Myometrial cell (primary cell): ENCODE measurements around the gene AMELY. TPM values are rescaled to one million over a fixed set of nuclear protein-coding genes. Genes with fewer than 3 reads are reported as not detected.

ENCODE experiments used
- total RNA-seq: library from RNA; depleted of rRNA; stranded (reverse); fragments of >200 nt; gene quantifications from 2 replicates; pipeline ENCODE4 v1.2.3, GENCODE V29; 2015

The AMELY gene
- not detected in 2 replicates for total RNA-seq

GRCh38 chrY:6911253-6911881 is at the start of gene AMELY:
TSS of gene AMELY (minus strand) at chrY:6911752. CDS start at chrY:6872608, 39,144 bp downstream.

GRCh38 chrY:6910372-6911252 is 940 bp downstream of the AMELY start, which contains the start of gene TBL1Y:
TSS of gene TBL1Y (plus strand) at chrY:6910697. CDS start at chrY:7025085, 114,388 bp downstream.

Other genes with a start within 250 kb of the AMELY start
- gene TBL1Y, start 1.1 kb downstream of the AMELY start, total RNA-seq: not detected in 2 replicates